ENCODE results near the gene IL2RG.

The IL2RG gene

GRCh38 chrX:71091263-71091662, 20.1 kb downstream of the IL2RG start:
- ChIA-PET POLR2A (no interaction called here), CTCF (no interaction called here)
- DNase-seq (ENCODE audit: low read depth, low spot score), result no peak
- no peak for TF ChIP-seq CTCF (IDR thresholded peaks at IDR 0.05; ENCODE audit: insufficient read depth, low read length, missing control alignments)
- H3K4me3 ChIP-seq (ENCODE audit: low read depth, low read length), result no peak overlapping the region

GRCh38 chrX:71085900-71086299, 25.5 kb downstream of the IL2RG start:
- TF ChIP-seq CTCF (IDR thresholded peaks at IDR 0.05; ENCODE audit: insufficient read depth, low read length, missing control alignments), result no peak
- CTCF ChIA-PET, result interaction anchor here (1.4 kb wide), 1 partner anchor 32 kb away, joined by 4 read pairs; the partner anchor contains the start of gene MED12
- no peak overlapping the region for H3K4me3 ChIP-seq (ENCODE audit: low read depth, low read length)
- POLR2A ChIA-PET, result no interaction called here
- no peak for DNase-seq (ENCODE audit: low read depth, low spot score)

GRCh38 chrX:71082822-71083221, 28.6 kb downstream of the IL2RG start:
- H3K4me3 ChIP-seq (ENCODE audit: low read depth, low read length), result no peak overlapping the region
- no peak for TF ChIP-seq CTCF (IDR thresholded peaks at IDR 0.05; ENCODE audit: insufficient read depth, low read length, missing control alignments)
- no peak for DNase-seq (ENCODE audit: low read depth, low spot score)
- POLR2A ChIA-PET, result no interaction called here
- CTCF ChIA-PET, result no interaction called here

GRCh38 chrX:71082124-71082647, 29.2 kb downstream of the IL2RG start:
- TF ChIP-seq CTCF (IDR thresholded peaks at IDR 0.05; ENCODE audit: insufficient read depth, low read length, missing control alignments), result no peak
- ChIA-PET CTCF (no interaction called here), POLR2A (no interaction called here)
- no peak for DNase-seq (ENCODE audit: low read depth, low spot score)
- no peak overlapping the region for H3K4me3 ChIP-seq (ENCODE audit: low read depth, low read length)

- no peak overlapping the region for H3K4me3 ChIP-seq (ENCODE audit: low read depth, low read length)
- no peak for DNase-seq (ENCODE audit: low read depth, low spot score)
- ChIA-PET POLR2A (interaction anchor here (0.6 kb wide), 1 partner anchor 104 kb away, joined by 3 read pairs; no protein-coding TSS in a partner anchor), CTCF (no interaction called here)
- no peak for TF ChIP-seq CTCF (IDR thresholded peaks at IDR 0.05; ENCODE audit: insufficient read depth, low read length, missing control alignments)
Observed at GRCh38 chrX:71081330-71082123, 29.9 kb downstream of the IL2RG start.

- TF ChIP-seq CTCF (IDR thresholded peaks at IDR 0.05; ENCODE audit: insufficient read depth, low read length, missing control alignments), result no peak
- DNase-seq (ENCODE audit: low read depth, low spot score), result no peak
- POLR2A ChIA-PET, result no interaction called here
- no peak overlapping the region for H3K4me3 ChIP-seq (ENCODE audit: low read depth, low read length)
- CTCF ChIA-PET, result no interaction called here
Observed at GRCh38 chrX:71070531-71070930, 40.8 kb downstream of the IL2RG start.

Data from AG04449 (cell line).